SK-N-MC (cell line): Measurements from ENCODE around the gene SLC35F3.

Experiments used
- EZH2 ChIP-seq: fragments of 200-600 bp; sonication (generic); IDR thresholded peaks from one replicate; pipeline ENCODE4 v1.6.1; 2017; ENCODE audit warnings: antibody characterized with exemption
- FOXP2 ChIP-seq: optimal IDR thresholded peaks from 2 replicates; pipeline ENCODE3; 2011; ENCODE audit warnings: mild to moderate bottlenecking, moderate library complexity; ENCODE audit not compliant: insufficient read depth; ENCODE audit errors: extremely low read length, control extremely low read depth
- POLR2AphosphoS5 ChIP-seq: IDR thresholded peaks from 2 replicates; pipeline ENCODE4 v1.6.1; 2012; ENCODE audit warnings: mild to moderate bottlenecking, low read depth, low read length, borderline replicate concordance

DNA sequence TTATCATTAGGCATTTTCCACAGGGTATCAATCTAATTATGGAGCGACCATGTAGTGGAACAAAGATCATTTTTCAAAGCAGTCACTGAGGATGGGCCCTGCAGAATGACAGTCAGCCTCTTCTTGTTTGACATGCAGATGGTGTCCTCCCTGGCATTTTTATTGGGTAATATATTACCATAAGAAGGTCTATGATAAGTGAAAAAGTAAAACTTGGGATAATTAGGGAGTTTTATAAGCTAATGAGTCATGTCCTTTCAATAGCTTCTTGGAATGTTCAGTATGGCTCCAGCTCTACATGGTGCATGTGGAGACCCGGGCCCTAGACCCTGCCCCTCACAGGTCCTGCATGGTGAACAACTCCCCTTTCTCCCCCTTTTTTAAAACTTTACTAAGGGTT, 236.5 kb downstream of the SLC35F3 start:
- TF ChIP-seq POLR2AphosphoS5 (no peak), EZH2 (no peak), FOXP2 (no peak)
